ENCODE results near the gene ZNF329. TPM values are rescaled to one million over a fixed set of nuclear protein-coding genes. Genes with fewer than 3 reads are reported as not detected.

The ZNF329 gene
- total RNA-seq, 1 experiment from 2014 or later = 1.7 TPM

DNA sequence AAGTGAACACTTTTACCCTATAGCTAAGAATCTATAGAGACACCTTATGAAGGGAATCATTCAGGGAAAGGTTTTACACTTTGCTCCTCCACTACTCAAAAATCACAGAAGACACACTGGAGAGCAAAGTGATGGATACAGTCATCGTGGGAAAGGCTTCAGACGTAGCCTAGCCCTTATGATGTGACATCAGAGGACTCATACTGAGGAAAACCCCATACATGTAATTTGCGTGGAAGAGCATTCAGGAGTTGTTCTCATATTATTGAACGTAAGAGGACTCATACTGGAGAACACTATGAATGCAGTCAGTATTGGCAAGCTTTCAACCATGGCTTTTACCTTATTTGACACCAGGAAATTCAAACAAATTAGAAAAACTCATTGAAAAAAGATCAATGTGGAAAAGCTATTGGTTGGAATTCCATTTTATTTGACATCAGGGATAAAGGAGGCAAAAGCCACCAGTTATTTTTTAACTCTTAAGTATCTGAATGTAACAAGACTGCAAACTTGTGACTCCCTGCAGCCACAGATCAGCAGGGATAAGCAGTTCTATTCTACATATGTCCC is 16.2 kb upstream of the ZNF329 start:
- ATAC-seq (no peak), DNase-seq (ENCODE audit: low read depth, low spot score) (no peak)
- BruUV-seq (replicated peaks) = no TSS peak
- TF ChIP-seq YY1 (IDR thresholded peaks at IDR 0.05; ENCODE audit: extremely low read depth, insufficient replicate concordance, low read depth, low read length) (no peak), ZNF274 (IDR thresholded peaks at IDR 0.05; ENCODE audit: low read depth, low read length) (peak; percentile 90)
- POLR2A ChIA-PET = no interaction called here
- RAD21 ChIA-PET (ENCODE audit: low non-redundant PET in 1 of 2, low total read pairs in 2 of 2, uncharacterized antibody in 2 of 2, unreplicated experiment in 2 of 2) = no interaction called here
- CTCF ChIA-PET = no interaction called here
- Histone ChIP-seq H3K4me2 (ENCODE audit: low read length) (no peak overlapping the region), H3K4me3 (replicated peaks in 1 of 2; ENCODE audit: low read depth in 1 of 2, low read length in 2 of 2) (no peak overlapping the region), H3K36me3 (ENCODE audit: control insufficient read depth in 1 of 2, insufficient read depth in 2 of 2, low read length in 2 of 2) (no peaks in the 10 kb centered on the region), H3K9ac (ENCODE audit: low read length) (no peak overlapping the region), H3K27me3 (ENCODE audit: insufficient read depth, low read length) (no peaks in the 10 kb centered on the region), H3K9me2 (ENCODE audit: insufficient read depth) (no peaks in the 10 kb centered on the region), H2AFZ (ENCODE audit: low read depth, low read length, poor library complexity, severe bottlenecking) (no peak overlapping the region), H3K27ac (ENCODE audit: low read depth, low read length) (no peak overlapping the region), H3K9me3 (ENCODE audit: control insufficient read depth in 1 of 2, insufficient read depth in 1 of 2, low read depth in 1 of 2, low read length in 2 of 2) (peaks cover 28 to 31% of the 10 kb centered on the region in 2 experiments; a peak in 3 of 4 replicates), H3K4me1 (ENCODE audit: control insufficient read depth in 1 of 2, insufficient read depth in 2 of 2, low read length in 2 of 2) (no peaks in the 10 kb centered on the region), H3K79me2 (ENCODE audit: insufficient read depth, low read length) (no peaks in the 10 kb centered on the region), H4K20me1 (ENCODE audit: insufficient read depth) (no peaks in the 10 kb centered on the region)
- intact Hi-C loops (cut with micrococcal nuclease) = no loop called here

DNA sequence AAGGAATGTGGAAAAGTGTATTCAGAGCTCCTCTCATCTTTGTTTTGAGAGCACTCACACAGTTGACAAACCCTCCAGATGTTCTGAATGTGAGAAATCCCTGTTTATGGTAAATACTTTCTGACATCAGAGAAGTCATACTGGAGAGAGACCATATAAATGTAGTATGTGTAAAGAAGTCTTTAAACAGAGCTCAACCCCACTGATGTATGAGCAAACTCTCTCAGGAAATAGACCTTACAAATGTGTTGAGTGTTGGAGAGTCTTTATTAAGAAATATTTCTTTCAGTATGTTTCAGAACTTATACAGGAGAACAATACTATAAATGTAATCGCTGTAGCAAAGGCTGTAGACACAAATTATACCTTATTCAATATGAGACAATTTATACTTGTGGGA is 15.7 kb upstream of the ZNF329 start:
- POLR2A ChIA-PET = no interaction called here
- RAD21 ChIA-PET (ENCODE audit: low non-redundant PET in 1 of 2, low total read pairs in 2 of 2, uncharacterized antibody in 2 of 2, unreplicated experiment in 2 of 2) = no interaction called here
- TF ChIP-seq, protein P1, sequence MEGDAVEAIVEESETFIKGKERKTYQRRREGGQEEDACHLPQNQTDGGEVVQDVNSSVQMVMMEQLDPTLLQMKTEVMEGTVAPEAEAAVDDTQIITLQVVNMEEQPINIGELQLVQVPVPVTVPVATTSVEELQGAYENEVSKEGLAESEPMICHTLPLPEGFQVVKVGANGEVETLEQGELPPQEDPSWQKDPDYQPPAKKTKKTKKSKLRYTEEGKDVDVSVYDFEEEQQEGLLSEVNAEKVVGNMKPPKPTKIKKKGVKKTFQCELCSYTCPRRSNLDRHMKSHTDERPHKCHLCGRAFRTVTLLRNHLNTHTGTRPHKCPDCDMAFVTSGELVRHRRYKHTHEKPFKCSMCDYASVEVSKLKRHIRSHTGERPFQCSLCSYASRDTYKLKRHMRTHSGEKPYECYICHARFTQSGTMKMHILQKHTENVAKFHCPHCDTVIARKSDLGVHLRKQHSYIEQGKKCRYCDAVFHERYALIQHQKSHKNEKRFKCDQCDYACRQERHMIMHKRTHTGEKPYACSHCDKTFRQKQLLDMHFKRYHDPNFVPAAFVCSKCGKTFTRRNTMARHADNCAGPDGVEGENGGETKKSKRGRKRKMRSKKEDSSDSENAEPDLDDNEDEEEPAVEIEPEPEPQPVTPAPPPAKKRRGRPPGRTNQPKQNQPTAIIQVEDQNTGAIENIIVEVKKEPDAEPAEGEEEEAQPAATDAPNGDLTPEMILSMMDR (IDR thresholded peaks at IDR 0.05 in 2 of 3, conservative IDR thresholded peaks at IDR 0.05 in 1 of 3; ENCODE audit: borderline replicate concordance in 1 of 3, insufficient read depth in 1 of 3, low read depth in 2 of 3, low read length in 2 of 3) = no peak
- TF ChIP-seq, protein P2, sequence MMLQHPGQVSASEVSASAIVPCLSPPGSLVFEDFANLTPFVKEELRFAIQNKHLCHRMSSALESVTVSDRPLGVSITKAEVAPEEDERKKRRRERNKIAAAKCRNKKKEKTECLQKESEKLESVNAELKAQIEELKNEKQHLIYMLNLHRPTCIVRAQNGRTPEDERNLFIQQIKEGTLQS (IDR thresholded peaks at IDR 0.05) = no peak
- TF ChIP-seq JUND (IDR thresholded peaks at IDR 0.05) (no peak), EZH2phosphoT487 (IDR thresholded peaks at IDR 0.05; ENCODE audit: borderline replicate concordance) (no peak), ELF1 (IDR thresholded peaks at IDR 0.05; ENCODE audit: borderline replicate concordance, low read depth) (no peak), SP1 (IDR thresholded peaks at IDR 0.05; ENCODE audit: low read depth) (no peak), SIN3A (IDR thresholded peaks at IDR 0.05; ENCODE audit: low read depth) (no peak), FOSL1 (IDR thresholded peaks at IDR 0.05; ENCODE audit: low read depth) (no peak), CEBPB (IDR thresholded peaks at IDR 0.05; ENCODE audit: low read depth) (no peak), YY1 (IDR thresholded peaks at IDR 0.05; ENCODE audit: extremely low read depth, insufficient replicate concordance, low read depth, low read length) (no peak), POLR2A (IDR thresholded peaks at IDR 0.05; ENCODE audit: borderline replicate concordance, extremely low read depth, insufficient read depth, insufficient read length) (no peak), ZFX (IDR thresholded peaks at IDR 0.05) (no peak), EGR1 (IDR thresholded peaks at IDR 0.05; ENCODE audit: low read depth) (no peak), ZNF274 (IDR thresholded peaks at IDR 0.05; ENCODE audit: low read depth, low read length) (no peak)
- TF ChIP-seq, protein P3, sequence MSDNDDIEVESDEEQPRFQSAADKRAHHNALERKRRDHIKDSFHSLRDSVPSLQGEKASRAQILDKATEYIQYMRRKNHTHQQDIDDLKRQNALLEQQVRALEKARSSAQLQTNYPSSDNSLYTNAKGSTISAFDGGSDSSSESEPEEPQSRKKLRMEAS (IDR thresholded peaks at IDR 0.05) = no peak
- H3K4me1 ChIP-seq (ENCODE audit: control insufficient read depth in 1 of 2, insufficient read depth in 2 of 2, low read length in 2 of 2) = no peaks in the 10 kb centered on the region
- H3K79me2 ChIP-seq (ENCODE audit: insufficient read depth, low read length) = no peaks in the 10 kb centered on the region
- no peaks in the 10 kb centered on the region for H3K9me2 ChIP-seq (ENCODE audit: insufficient read depth)
- H4K20me1 ChIP-seq (ENCODE audit: insufficient read depth) = no peaks in the 10 kb centered on the region
- peaks cover 29 to 31% of the 10 kb centered on the region in 2 experiments; a peak in 3 of 4 replicates for H3K9me3 ChIP-seq (ENCODE audit: control insufficient read depth in 1 of 2, insufficient read depth in 1 of 2, low read depth in 1 of 2, low read length in 2 of 2)
- H3K27me3 ChIP-seq (ENCODE audit: insufficient read depth, low read length) = no peaks in the 10 kb centered on the region
- no peak for ATAC-seq
- BruUV-seq (replicated peaks) = no TSS peak
- CTCF ChIA-PET = no interaction called here
- no peak overlapping the region for H3K4me2 ChIP-seq (ENCODE audit: low read length)
- no peak overlapping the region for H3K27ac ChIP-seq (ENCODE audit: low read depth, low read length)
- H3K36me3 ChIP-seq (ENCODE audit: control insufficient read depth in 1 of 2, insufficient read depth in 2 of 2, low read length in 2 of 2) = no peaks in the 10 kb centered on the region
- intact Hi-C loops (cut with micrococcal nuclease) = no loop called here
- no peak overlapping the region for H3K4me3 ChIP-seq (replicated peaks in 1 of 2; ENCODE audit: low read depth in 1 of 2, low read length in 2 of 2)
- no peak for DNase-seq (ENCODE audit: low read depth, low spot score)
- no peak overlapping the region for H2AFZ ChIP-seq (ENCODE audit: low read depth, low read length, poor library complexity, severe bottlenecking)
- no peak overlapping the region for H3K9ac ChIP-seq (ENCODE audit: low read length)
